PC-9 (cell line): ENCODE data around the gene HLA-C.

Source experiments
- CTCF ChIP-seq: fragments of 200-600 bp; sonication (generic); conservative IDR thresholded peaks from 2 replicates; pipeline ENCODE4 v1.6.1; 2017; ENCODE audit warnings: mixed run types, antibody characterized with exemption, mild to moderate bottlenecking, moderate library complexity
- EZH2 ChIP-seq: fragments of 200-600 bp; sonication (generic); IDR thresholded peaks from 2 replicates; pipeline ENCODE4 v1.8.0; 2017; ENCODE audit warnings: antibody characterized with exemption, low read depth

GRCh38 chr6:31321005-31321707 lies 49.3 kb upstream of the HLA-C start:
- TF ChIP-seq CTCF: no peak
- no peak for TF ChIP-seq EZH2
